CD14-positive monocyte (primary cell): ENCODE results near the gene DDR1. TPM values are rescaled to one million over a fixed set of nuclear protein-coding genes. Genes with fewer than 3 reads are reported as not detected.
A peak's percentile ranks its signal among the peaks of the same experiment; 100 is the strongest.

ENCODE experiments used
- DNase-seq, 3 donors: peaks; one replicate each; pipeline ENCODE4 v3.0.0-alpha.2; 2011 to 2022
- H2AFZ ChIP-seq: 2 replicates; pipeline ENCODE4 v1.6.0; 2012; ENCODE audit warnings: mild to moderate bottlenecking, low read depth, low read length, inconsistent platforms; ENCODE audit not compliant: insufficient read depth, poor library complexity, severe bottlenecking
- H3K27ac ChIP-seq, 2 donors: 1 replicate in 1 of 2; 2 replicates in 1 of 2; pipeline ENCODE4 v1.5.1; 2012 to 2013; ENCODE audit warnings: low read length in 2 of 2, control low read depth in 1 of 2, inconsistent platforms in 1 of 2, low read depth in 1 of 2, mild to moderate bottlenecking in 1 of 2
- H3K27me3 ChIP-seq, 2 donors: one replicate each; pipeline versions ENCODE4 v1.6.0 to v1.6.1; 2011 to 2013; ENCODE audit warnings: low read length in 2 of 2; ENCODE audit not compliant: control insufficient read depth in 2 of 2, insufficient read depth in 2 of 2
- H3K36me3 ChIP-seq, 2 donors: replicated peaks in 1 of 2; 1 replicate in 1 of 2; 2 replicates in 1 of 2; pipeline versions ENCODE4 v1.5.1 to v1.6.1; 2012 to 2013; ENCODE audit warnings: low read length in 2 of 2, control low read depth in 1 of 2, inconsistent platforms in 1 of 2, mild to moderate bottlenecking in 1 of 2; ENCODE audit not compliant: insufficient read depth in 2 of 2, control insufficient read depth in 1 of 2
- H3K4me1 ChIP-seq, 2 donors: 1 replicate in 1 of 2; 2 replicates in 1 of 2; pipeline versions ENCODE4 v1.5.1 to v1.6.1; 2012 to 2013; ENCODE audit warnings: low read length in 2 of 2, control low read depth in 1 of 2, inconsistent platforms in 1 of 2, mild to moderate bottlenecking in 1 of 2, moderate library complexity in 1 of 2; ENCODE audit not compliant: insufficient read depth in 2 of 2, control insufficient read depth in 1 of 2
- H3K4me2 ChIP-seq: replicated peaks from 2 replicates; pipeline ENCODE3; 2012; ENCODE audit warnings: low read length, moderate library complexity, mild to moderate bottlenecking; ENCODE audit not compliant: poor library complexity, severe bottlenecking; ENCODE audit errors: extremely low read depth
- H3K4me3 ChIP-seq, 3 experiments: fragments of 200-600 bp in 1 of 3; sonication (generic) in 1 of 3; replicated peaks in 1 of 3; 1 replicate in 2 of 3; 2 replicates in 1 of 3; pipeline ENCODE4 v1.5.1; 2011 to 2013; ENCODE audit warnings: low read length in 3 of 3, mild to moderate bottlenecking in 3 of 3, control low read depth in 2 of 3, low read depth in 2 of 3, inconsistent platforms in 1 of 3, moderate library complexity in 1 of 3
- H3K79me2 ChIP-seq: 2 replicates; pipeline ENCODE4 v1.6.0; 2012; ENCODE audit warnings: mild to moderate bottlenecking, control low read depth, inconsistent platforms, low read length, moderate library complexity; ENCODE audit not compliant: insufficient read depth
- H3K9ac ChIP-seq: 2 replicates; pipeline ENCODE4 v1.6.0; 2017; ENCODE audit warnings: low read length, mild to moderate bottlenecking; ENCODE audit not compliant: insufficient read depth, poor library complexity, severe bottlenecking
- H3K9me3 ChIP-seq, 2 donors: replicated peaks in 1 of 2; 1 replicate in 1 of 2; 2 replicates in 1 of 2; pipeline versions ENCODE4 v1.5.1 to v1.6.1; 2012 to 2013; ENCODE audit warnings: low read length in 2 of 2, control low read depth in 1 of 2; ENCODE audit not compliant: control insufficient read depth in 1 of 2, insufficient read depth in 1 of 2
- H4K20me1 ChIP-seq: 2 replicates; pipeline ENCODE4 v1.6.0; 2012; ENCODE audit warnings: mild to moderate bottlenecking, low read length, control low read depth, moderate library complexity; ENCODE audit not compliant: insufficient read depth
- H3K27ac Mint-ChIP-seq, 7 donors: one replicate each; pipeline ENCODE4 v1.8.0; 2020; ENCODE audit warnings: mild to moderate bottlenecking in 7 of 7, mixed read lengths in 7 of 7, moderate library complexity in 6 of 7, inconsistent platforms in 2 of 7
- H3K27me3 Mint-ChIP-seq, 3 donors: one replicate each; pipeline ENCODE4 v1.8.0; 2021 to 2022; ENCODE audit warnings: low read depth in 3 of 3, mild to moderate bottlenecking in 3 of 3, mixed read lengths in 3 of 3, moderate library complexity in 3 of 3, inconsistent platforms in 1 of 3
- H3K36me3 Mint-ChIP-seq, 2 donors: one replicate each; pipeline ENCODE4 v1.8.0; 2020; ENCODE audit warnings: mixed read lengths in 2 of 2, inconsistent platforms in 1 of 2, mild to moderate bottlenecking in 1 of 2
- H3K4me1 Mint-ChIP-seq: one replicate; pipeline ENCODE4 v1.8.0; 2020; ENCODE audit warnings: mild to moderate bottlenecking, mixed read lengths
- H3K4me3 Mint-ChIP-seq, 2 donors: one replicate each; pipeline ENCODE4 v1.8.0; 2020; ENCODE audit warnings: mild to moderate bottlenecking in 2 of 2, mixed read lengths in 2 of 2, moderate library complexity in 1 of 2
- H3K9me3 Mint-ChIP-seq, 7 donors: one replicate each; pipeline ENCODE4 v1.8.0; 2020 to 2022; ENCODE audit warnings: mixed read lengths in 7 of 7, mild to moderate bottlenecking in 6 of 7, moderate library complexity in 6 of 7, inconsistent platforms in 2 of 7
- WGBS: methylation state at CpG from one replicate; pipeline ENCODE4 v1.1.5; 2013; ENCODE audit warnings: missing lambda C conversion rate; ENCODE audit not compliant: insufficient coverage; 5-methylcytosine and 5-hydroxymethylcytosine counted together
- intact Hi-C, 2 donors: fragments of 100-400 bp; cut with micrococcal nuclease; formaldehyde crosslinking; loops; one replicate each; pipeline versions ENCODE4 v1.15.0 to v1.15.1; 2023
- polyA plus RNA-seq, 3 donors: library from polyadenylated mRNA; depleted of rRNA in 1 of 3; unstranded in 2 of 3; stranded (reverse) in 1 of 3; fragments of 300-500 nt in 2 of 3; fragments of >200 nt in 1 of 3; fragmentation: Illumina TruSeq in 2 of 3; gene quantifications; 1 replicate in 2 of 3; 2 replicates in 1 of 3; pipeline ENCODE4 v1.2.3, GENCODE V29; 2012 to 2021
- TF ChIP-seq, protein P1 (sequence below): fragments of 200-600 bp; IDR thresholded peaks from one replicate; pipeline ENCODE4 v1.8.0; 2022; ENCODE audit warnings: antibody characterized with exemption, mild to moderate bottlenecking

The DDR1 gene
- polyA plus RNA-seq, 3 donors, result 0.39 to 1.0 (median 0.51) TPM

GRCh38 chr6:30890646-30891449 lies 6.5 kb downstream of the DDR1 start:
- TF ChIP-seq, protein P1, sequence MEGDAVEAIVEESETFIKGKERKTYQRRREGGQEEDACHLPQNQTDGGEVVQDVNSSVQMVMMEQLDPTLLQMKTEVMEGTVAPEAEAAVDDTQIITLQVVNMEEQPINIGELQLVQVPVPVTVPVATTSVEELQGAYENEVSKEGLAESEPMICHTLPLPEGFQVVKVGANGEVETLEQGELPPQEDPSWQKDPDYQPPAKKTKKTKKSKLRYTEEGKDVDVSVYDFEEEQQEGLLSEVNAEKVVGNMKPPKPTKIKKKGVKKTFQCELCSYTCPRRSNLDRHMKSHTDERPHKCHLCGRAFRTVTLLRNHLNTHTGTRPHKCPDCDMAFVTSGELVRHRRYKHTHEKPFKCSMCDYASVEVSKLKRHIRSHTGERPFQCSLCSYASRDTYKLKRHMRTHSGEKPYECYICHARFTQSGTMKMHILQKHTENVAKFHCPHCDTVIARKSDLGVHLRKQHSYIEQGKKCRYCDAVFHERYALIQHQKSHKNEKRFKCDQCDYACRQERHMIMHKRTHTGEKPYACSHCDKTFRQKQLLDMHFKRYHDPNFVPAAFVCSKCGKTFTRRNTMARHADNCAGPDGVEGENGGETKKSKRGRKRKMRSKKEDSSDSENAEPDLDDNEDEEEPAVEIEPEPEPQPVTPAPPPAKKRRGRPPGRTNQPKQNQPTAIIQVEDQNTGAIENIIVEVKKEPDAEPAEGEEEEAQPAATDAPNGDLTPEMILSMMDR, result no peak
- H3K27ac Mint-ChIP-seq, result peak overlapping the region in 1 of 7 donors; percentile 41
- H3K9ac ChIP-seq, result no peak overlapping the region
- H3K9me3 Mint-ChIP-seq, result no peaks in the 10 kb centered on the region
- H2AFZ ChIP-seq, result no peak overlapping the region
- H3K4me3 ChIP-seq, result no peak overlapping the region
- 97% methylated on average over 9 of the region's 12 CpGs for WGBS
- no peaks in the 10 kb centered on the region for H3K9me3 ChIP-seq
- H3K36me3 ChIP-seq, result no peaks in the 10 kb centered on the region
- H3K4me2 ChIP-seq, result no peak overlapping the region
- H3K27ac ChIP-seq, result no peak overlapping the region
- H3K4me1 ChIP-seq, result no peaks in the 10 kb centered on the region
- no peaks in the 10 kb centered on the region for H3K36me3 Mint-ChIP-seq
- H3K27me3 Mint-ChIP-seq, result peaks cover 4 to 23% (median 13%) of the 10 kb centered on the region in 3 donors
- H3K4me3 Mint-ChIP-seq, result no peak overlapping the region
- peaks cover 0 to 12% of the 10 kb centered on the region in 2 donors for H3K27me3 ChIP-seq
- no peaks in the 10 kb centered on the region for H3K79me2 ChIP-seq
- intact Hi-C loops, result no loop called here
- DNase-seq, result no peak
- H3K4me1 Mint-ChIP-seq, result peaks cover 3% of the 10 kb centered on the region
- no peaks in the 10 kb centered on the region for H4K20me1 ChIP-seq

- H3K4me3 Mint-ChIP-seq, result no peak overlapping the region
- intact Hi-C loops, result no loop called here
- no peak for DNase-seq
- peaks cover 3 to 19% (median 7%) of the 10 kb centered on the region in 3 donors for H3K27me3 Mint-ChIP-seq
- WGBS, result 93% methylated on average over 3 of the region's 4 CpGs
- no peak overlapping the region for H3K4me2 ChIP-seq
- TF ChIP-seq, protein P1, result no peak
- peaks cover 0 to 7% of the 10 kb centered on the region in 2 donors for H3K27me3 ChIP-seq
- no peaks in the 10 kb centered on the region for H3K36me3 Mint-ChIP-seq
- H3K4me3 ChIP-seq, result no peak overlapping the region
- H2AFZ ChIP-seq, result no peak overlapping the region
- H4K20me1 ChIP-seq, result no peaks in the 10 kb centered on the region
- H3K36me3 ChIP-seq, result no peaks in the 10 kb centered on the region
- H3K9ac ChIP-seq, result no peak overlapping the region
- H3K27ac ChIP-seq, result no peak overlapping the region
- no peaks in the 10 kb centered on the region for H3K9me3 Mint-ChIP-seq
- H3K4me1 Mint-ChIP-seq, result no peaks in the 10 kb centered on the region
- no peaks in the 10 kb centered on the region for H3K79me2 ChIP-seq
- no peaks in the 10 kb centered on the region for H3K9me3 ChIP-seq
- no peak overlapping the region for H3K27ac Mint-ChIP-seq
- H3K4me1 ChIP-seq, result no peaks in the 10 kb centered on the region
Observed at GRCh38 chr6:30891450-30891723, 7.1 kb downstream of the DDR1 start.
